Measurements from ENCODE around the gene DDA1. TPM values are rescaled to one million over a fixed set of nuclear protein-coding genes. Genes with fewer than 3 reads are reported as not detected.

DDA1 gene
- total RNA-seq, 1 experiment from 2014 or later, result 42.8 TPM

DNA sequence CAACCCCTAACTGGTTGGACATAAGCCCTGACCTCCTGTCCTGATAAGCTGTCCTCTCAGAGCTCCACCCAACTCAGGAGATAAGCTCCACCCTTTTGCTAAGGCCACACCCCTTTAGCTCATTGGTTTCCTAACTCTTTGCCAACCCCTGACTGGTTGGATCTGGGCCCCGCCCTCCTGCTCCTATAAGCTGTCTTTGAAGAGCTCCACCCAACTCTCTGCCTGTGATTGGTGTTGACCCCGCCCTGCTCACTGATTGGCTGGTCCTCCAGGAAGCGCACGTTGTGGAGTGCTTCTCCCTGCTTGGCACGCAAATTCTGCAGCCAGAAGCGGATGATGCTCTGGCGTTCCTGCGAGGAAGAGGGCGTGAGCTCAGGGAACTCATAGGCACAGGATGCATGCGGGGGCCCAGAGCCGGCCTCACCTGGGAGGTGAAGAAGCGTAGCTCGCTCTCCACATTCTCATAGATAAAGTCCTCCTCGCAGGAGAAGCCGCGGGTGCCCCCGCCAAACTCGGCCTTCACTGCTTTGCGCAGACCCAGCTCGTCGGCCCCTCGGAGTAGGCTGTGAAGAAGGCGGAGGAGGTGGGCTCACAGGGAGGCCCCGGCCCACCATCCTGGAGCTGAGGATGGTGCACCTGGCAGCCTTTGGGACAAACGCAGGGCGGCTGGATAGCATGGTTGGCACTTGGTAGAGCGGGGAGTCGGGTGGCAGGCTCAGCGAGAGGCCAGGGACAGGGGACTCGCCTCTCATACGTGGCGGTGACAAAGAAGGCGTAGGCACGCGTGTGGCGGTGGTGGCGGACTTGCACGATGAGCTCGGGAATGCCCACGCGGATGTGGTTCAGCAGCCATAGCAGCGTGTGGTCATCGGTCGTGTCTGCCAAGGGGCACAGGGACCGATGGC, 23.6 kb downstream of the DDA1 start (continued):
- TF ChIP-seq, protein P1, sequence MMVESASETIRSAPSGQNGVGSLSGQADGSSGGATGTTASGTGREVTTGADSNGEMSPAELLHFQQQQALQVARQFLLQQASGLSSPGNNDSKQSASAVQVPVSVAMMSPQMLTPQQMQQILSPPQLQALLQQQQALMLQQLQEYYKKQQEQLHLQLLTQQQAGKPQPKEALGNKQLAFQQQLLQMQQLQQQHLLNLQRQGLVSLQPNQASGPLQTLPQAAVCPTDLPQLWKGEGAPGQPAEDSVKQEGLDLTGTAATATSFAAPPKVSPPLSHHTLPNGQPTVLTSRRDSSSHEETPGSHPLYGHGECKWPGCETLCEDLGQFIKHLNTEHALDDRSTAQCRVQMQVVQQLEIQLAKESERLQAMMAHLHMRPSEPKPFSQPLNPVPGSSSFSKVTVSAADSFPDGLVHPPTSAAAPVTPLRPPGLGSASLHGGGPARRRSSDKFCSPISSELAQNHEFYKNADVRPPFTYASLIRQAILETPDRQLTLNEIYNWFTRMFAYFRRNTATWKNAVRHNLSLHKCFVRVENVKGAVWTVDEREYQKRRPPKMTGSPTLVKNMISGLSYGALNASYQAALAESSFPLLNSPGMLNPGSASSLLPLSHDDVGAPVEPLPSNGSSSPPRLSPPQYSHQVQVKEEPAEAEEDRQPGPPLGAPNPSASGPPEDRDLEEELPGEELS (CRISPR knock-in tag; IDR thresholded peaks at IDR 0.05), result no peak
- TF ChIP-seq, protein P2, sequence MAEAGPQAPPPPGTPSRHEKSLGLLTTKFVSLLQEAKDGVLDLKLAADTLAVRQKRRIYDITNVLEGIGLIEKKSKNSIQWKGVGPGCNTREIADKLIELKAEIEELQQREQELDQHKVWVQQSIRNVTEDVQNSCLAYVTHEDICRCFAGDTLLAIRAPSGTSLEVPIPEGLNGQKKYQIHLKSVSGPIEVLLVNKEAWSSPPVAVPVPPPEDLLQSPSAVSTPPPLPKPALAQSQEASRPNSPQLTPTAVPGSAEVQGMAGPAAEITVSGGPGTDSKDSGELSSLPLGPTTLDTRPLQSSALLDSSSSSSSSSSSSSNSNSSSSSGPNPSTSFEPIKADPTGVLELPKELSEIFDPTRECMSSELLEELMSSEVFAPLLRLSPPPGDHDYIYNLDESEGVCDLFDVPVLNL (CRISPR knock-in tag; IDR thresholded peaks at IDR 0.05; ENCODE audit: borderline replicate concordance, low read depth), result no peak
- TF ChIP-seq, protein P3, sequence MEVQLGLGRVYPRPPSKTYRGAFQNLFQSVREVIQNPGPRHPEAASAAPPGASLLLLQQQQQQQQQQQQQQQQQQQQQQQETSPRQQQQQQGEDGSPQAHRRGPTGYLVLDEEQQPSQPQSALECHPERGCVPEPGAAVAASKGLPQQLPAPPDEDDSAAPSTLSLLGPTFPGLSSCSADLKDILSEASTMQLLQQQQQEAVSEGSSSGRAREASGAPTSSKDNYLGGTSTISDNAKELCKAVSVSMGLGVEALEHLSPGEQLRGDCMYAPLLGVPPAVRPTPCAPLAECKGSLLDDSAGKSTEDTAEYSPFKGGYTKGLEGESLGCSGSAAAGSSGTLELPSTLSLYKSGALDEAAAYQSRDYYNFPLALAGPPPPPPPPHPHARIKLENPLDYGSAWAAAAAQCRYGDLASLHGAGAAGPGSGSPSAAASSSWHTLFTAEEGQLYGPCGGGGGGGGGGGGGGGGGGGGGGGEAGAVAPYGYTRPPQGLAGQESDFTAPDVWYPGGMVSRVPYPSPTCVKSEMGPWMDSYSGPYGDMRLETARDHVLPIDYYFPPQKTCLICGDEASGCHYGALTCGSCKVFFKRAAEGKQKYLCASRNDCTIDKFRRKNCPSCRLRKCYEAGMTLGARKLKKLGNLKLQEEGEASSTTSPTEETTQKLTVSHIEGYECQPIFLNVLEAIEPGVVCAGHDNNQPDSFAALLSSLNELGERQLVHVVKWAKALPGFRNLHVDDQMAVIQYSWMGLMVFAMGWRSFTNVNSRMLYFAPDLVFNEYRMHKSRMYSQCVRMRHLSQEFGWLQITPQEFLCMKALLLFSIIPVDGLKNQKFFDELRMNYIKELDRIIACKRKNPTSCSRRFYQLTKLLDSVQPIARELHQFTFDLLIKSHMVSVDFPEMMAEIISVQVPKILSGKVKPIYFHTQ (CRISPR knock-in tag; IDR thresholded peaks at IDR 0.05), result no peak
- TF ChIP-seq OVOL2 (CRISPR knock-in tag; IDR thresholded peaks at IDR 0.05; ENCODE audit: borderline replicate concordance) (no peak), JUN (CRISPR knock-in tag; IDR thresholded peaks at IDR 0.05) (no peak), ZNF423 (CRISPR knock-in tag; IDR thresholded peaks at IDR 0.05) (no peak)

DNA sequence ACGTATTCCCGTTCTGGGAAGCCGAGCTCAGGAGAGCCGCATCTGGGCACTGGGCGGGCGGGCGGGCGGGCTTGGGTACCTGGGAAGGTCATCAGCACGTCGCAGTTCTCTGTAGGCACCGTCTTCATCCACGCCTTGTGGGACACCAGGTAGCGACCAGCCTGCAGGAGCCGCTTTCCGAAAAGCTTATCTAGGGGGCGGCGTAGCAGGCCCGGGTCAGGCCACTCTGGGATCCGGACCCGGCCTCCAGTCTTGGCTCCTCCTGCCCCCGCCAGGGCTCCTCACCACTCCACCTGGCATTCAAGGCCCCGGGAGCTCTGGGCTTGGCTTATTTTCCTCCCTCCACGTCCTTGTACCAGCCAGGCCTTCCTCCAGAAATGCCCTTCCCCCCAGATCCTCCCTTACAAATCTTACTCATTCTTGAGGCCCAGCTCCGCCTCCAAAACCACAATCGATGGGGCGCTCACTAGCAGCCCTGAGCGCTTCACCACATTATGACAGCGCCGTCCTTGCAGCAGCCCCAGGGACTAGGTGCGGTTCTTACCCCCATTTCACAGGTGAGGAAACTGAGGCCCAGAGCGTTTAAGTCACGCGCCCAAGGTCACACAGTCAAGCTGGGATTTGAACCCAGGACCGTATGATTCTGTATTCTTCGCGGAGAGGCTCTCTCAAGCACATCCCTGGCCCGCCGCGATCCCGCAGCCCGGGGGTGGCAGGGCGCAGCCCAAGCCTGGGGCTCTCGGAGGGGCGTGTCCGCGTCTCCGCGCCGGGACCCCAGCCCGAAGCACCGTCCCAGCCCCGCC, 24.4 kb downstream of the DDA1 start:
- ChIA-PET CTCF (interaction anchor here (0.8 to 3.7 kb wide), 16 partner anchors 12 to 162 kb away, joined by 3 to 27 read pairs (median 4); partner anchors contain the start of genes ABHD8, BABAM1, CCDC194 and DDA1), POLR2A (interaction anchor here (0.6 to 1.9 kb wide), 8 partner anchors 11 to 92 kb away, joined by 3 to 11 read pairs (median 4); partner anchors contain the start of genes BABAM1, DDA1 and MRPL34)
- TF ChIP-seq GTF2I (CRISPR knock-in tag; conservative IDR thresholded peaks at IDR 0.05), result 0 out of 2 replicates have a peak, but pooled peaks have one; percentile 76
- TF ChIP-seq, protein P4, sequence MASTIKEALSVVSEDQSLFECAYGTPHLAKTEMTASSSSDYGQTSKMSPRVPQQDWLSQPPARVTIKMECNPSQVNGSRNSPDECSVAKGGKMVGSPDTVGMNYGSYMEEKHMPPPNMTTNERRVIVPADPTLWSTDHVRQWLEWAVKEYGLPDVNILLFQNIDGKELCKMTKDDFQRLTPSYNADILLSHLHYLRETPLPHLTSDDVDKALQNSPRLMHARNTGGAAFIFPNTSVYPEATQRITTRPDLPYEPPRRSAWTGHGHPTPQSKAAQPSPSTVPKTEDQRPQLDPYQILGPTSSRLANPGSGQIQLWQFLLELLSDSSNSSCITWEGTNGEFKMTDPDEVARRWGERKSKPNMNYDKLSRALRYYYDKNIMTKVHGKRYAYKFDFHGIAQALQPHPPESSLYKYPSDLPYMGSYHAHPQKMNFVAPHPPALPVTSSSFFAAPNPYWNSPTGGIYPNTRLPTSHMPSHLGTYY (CRISPR knock-in tag; IDR thresholded peaks at IDR 0.05), result 0 out of 2 replicates have a peak, but pooled peaks have one; percentile 38
- TF ChIP-seq NR2C2 (CRISPR knock-in tag; IDR thresholded peaks at IDR 0.05), result no peak
- TF ChIP-seq ESRRA (CRISPR knock-in tag; IDR thresholded peaks at IDR 0.05; ENCODE audit: borderline replicate concordance), result peak; percentile 59; the same call in 1 of the 2 replicates
- 0 out of 2 replicates have a peak, but pooled peaks have one; percentile 29 for TF ChIP-seq MXD4 (CRISPR knock-in tag; IDR thresholded peaks at IDR 0.05; ENCODE audit: borderline replicate concordance)
- TF ChIP-seq ELF4 (CRISPR knock-in tag; IDR thresholded peaks at IDR 0.05; ENCODE audit: low read depth), result no peak
- TF ChIP-seq RELA (CRISPR knock-in tag; IDR thresholded peaks at IDR 0.05; ENCODE audit: borderline replicate concordance), result peak; percentile 9; the same call in 1 of the 2 replicates
- Mint-ChIP-seq H3K36me3 (peaks cover 11% of the 10 kb centered on the region), H3K4me3 (peak overlapping the region; percentile 99), H3K27ac (no peak overlapping the region; the same call in 1 of the 2 replicates), H3K9me3 (peaks cover 5% of the 10 kb centered on the region), H3K27me3 (ENCODE audit: low read depth) (peaks cover 5% of the 10 kb centered on the region), H3K4me1 (peaks cover 32% of the 10 kb centered on the region)
- peak; percentile 3 for ATAC-seq
- DNase-seq (ENCODE audit: low spot score), result peak; percentile 61
